ENCODE results near the gene XPR1.
A peak's percentile ranks its signal among the peaks of the same experiment; 100 is the strongest.

The XPR1 gene

DNA sequence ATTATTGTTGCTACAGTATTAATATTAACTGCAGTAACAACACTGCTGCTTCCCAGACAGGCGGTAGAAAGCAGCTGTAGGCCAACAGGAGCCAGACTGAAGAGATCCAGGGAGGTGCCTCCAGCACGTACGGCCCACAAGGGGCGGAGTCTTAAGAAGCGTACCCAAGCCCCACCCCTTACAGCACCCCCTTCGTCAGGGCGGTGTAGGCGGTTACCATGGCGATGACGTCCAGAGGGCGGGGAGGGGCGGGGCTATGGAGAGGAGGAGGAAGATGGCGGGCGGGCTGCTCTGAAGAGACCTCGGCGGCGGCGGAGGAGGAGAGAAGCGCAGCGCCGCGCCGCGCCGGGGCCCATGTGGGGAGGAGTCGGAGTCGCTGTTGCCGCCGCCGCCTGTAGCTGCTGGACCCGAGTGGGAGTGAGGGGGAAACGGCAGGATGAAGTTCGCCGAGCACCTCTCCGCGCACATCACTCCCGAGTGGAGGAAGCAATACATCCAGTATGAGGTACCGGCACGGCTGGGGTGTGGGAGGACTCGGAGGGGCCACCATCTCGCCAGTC, at the start of gene XPR1:
Gene XPR1 (plus strand): TSS at position 257 of the 560 bp plus-strand sequence. CDS start 180 bp downstream, at position 437.
- peak; percentile 94 to 99 (median 96) for DNase-seq

DNA sequence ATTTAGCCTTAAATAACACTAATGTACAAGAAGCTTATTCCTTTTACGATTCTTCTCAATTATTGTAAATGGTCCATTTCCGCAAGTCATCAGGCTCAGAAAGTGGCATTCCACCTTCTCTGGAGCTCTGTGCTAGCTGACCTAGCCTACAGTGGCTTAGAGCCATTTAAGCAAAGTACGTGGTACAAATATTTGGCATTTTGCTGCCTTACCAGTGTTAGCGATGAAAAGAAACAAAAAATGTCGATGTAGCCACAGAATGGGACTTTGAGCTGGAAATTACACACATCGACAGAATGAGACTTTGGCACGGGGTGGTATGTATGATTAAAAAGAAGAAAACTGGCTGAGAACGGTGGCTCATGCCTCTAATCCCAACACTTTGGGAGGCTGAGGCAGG, 47.0 kb upstream of the XPR1 start:
- no peak for DNase-seq

DNA sequence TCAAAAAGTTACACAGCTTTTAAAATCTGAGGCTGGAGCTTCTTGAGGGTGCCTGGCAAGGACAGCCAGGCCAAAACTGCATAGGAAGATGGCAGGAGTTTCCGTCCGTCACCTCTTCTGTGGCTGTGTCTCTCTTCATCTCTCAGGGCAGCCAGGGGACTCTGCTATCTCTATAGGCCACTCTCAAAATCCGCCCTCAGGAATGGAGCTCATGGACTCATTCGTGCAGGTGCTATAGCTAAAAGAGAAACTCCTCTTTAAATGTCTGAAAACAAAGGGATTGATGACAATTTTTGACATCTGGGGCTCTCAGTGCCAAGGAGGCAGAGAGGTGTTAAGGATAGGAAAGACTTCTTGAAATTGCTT, 45.8 kb upstream of the XPR1 start:
- DNase-seq, result no peak

DNA sequence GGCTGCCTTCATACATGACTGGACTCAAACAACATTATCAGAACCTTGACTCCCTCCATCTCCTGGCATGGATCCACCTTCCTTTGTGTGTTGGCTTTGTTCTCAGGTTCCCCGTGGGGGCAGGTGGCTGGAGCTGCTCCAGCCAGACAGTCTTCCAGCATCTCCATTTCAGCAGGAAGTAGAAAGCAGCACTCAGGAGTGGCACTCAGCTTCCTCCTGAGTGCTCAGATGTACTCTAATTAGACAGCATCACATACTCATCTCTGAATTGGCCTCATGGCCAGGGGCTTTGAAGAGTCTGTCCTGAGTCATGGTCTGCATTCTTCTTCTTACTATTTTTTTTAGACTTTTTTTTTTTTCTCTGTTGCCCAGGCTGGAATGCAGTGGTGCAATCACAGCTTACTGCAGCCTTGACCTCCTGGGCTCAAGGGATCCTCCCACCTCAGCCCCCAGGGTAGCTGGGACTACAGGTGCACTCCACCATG, 45.1 kb upstream of the XPR1 start:
- DNase-seq, result no peak

DNA sequence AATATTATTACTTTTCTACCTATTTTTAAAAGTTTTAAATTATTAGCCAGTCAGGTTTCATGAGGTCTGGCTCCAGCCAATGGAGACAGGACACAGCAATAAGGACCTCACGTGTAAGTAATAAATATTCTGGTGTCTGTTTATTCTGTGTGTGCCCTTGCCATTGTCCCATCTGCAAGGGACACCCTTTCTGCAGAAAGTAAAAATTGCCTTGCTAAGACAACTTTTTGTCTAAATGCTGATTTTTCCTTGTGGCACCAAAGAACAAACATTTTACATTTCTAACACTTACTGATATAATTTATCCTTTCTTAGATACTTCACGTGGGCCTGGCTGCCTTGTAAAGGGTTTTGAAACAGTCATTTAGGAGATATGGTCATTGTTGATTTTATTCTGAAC, 43.7 kb upstream of the XPR1 start:
- DNase-seq, result no peak

DNA sequence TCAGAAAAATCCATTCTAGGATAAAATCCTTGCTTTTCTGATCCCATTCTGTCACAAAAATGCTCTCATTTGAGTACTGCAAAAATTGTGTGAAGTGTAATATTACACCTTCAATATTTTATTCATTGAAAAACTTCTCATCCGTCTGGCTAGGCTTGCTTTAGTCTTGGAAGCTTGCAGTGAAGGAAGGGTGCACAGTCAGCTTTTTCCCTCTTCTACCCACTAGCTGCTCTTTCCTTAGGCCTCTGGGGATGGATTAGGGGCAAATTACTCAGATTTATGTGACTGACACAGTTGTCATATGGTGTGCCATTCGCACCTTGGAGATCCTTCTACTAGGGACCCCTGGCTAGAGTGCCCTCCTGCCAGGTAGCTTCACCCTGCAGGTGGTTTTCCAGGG, 40.9 kb upstream of the XPR1 start:
- no peak for DNase-seq

DNA sequence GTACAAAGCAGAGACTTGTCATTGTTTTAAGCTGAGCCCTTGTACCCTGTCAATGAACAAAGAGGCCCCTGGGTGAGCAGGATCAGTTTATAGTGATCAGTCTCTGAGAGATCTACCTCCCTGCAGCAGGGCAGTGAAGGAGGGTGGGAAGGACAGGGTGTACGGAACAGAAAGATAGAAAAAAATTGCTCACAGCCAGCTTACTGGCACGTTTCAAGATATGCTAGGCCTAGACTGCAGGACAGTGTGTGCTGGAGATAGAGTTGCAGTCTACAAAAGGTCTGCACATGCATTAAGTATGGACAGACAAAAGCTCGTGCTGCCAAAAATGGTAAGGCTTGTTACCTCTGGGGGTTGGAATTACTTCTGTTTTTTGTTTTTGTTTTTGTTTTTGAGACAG, 38.4 kb upstream of the XPR1 start:
- DNase-seq, result no peak

DNA sequence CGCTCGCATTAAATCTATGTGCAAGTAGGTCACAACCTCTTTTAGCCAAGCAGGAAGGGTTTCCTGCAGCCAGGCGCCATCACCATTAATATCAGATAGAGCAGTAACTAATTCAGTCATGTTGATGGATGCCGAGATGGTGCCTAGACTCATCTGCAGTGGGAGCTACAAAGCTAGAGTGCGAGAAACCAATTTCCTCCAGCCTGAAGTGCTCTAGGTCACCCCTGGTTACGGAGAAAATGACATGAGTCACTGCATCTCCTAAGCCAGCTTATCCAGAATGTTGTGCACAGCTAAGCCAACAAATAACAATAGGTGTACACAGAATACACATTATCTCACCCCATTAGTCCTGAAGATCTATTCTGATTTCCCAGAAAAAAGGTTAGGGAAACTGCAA, 37.1 kb upstream of the XPR1 start:
- no peak for DNase-seq

DNA sequence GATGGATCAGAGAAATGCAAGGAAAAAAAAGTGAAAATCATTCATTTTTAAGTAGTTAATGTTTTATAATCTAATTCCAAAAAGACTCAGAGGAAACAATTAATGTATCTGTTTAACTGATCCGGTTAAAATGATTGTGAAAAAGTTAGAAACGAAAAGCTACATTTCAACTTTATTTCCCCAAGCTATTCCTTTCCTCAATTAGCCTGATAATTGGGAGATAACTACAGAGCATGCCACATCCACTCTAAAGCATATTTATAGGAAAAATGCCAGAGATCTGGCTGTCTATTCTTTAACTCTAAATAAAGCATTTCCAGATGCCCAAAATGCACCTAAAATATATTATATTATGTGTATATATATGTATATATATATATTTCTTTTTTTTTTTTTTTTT, 35.9 kb upstream of the XPR1 start:
- no peak for DNase-seq

DNA sequence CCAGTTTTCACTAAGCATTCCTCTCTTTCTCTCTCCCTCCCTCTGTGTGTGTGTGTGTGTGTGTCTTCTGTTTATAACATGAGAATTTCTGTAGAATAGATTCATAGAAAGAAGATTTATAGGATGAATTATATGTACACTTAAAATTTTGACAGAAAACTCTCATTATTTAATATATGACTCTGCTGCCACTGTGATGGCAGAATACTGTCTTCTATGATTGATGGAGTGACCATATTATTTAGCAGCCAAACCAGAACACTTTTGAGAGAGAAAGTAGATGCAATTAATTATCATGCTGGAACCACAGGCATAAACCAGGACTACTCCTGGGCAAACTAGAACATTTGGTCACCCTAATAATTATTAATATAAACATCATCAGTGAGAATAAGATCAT, 34.3 kb upstream of the XPR1 start:
- DNase-seq, result no peak

DNA sequence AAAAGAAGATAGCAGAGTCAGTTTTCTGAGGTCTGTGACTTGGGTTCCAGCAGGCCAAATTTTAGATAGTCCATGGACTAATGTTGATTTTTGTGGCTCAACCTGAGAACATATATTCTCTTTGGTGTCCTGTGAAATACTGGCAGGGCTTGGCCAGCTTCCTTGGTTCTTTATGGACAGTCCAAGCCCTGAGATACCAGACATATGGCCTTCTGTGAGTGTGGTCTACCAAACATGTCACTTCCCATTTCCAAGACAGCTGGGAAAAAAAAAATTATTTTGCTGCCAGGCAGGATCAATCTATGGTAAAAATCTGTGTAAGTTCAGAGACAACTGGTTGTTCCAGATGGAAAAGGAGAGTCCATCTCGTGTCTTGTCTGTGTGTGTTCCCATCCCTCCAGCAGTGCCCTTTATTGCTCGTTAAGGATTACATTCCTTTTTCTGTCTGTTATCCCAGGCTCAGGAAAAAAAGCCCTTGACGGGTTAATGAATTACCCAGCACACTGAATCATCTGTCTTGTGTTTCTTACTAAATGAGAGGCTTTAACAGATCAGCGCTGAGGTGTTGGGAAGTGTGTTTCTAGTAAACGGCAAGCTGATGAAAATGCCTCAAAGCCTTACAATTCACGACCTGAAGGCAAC, 33.4 kb upstream of the XPR1 start:
- DNase-seq, result no peak

DNA sequence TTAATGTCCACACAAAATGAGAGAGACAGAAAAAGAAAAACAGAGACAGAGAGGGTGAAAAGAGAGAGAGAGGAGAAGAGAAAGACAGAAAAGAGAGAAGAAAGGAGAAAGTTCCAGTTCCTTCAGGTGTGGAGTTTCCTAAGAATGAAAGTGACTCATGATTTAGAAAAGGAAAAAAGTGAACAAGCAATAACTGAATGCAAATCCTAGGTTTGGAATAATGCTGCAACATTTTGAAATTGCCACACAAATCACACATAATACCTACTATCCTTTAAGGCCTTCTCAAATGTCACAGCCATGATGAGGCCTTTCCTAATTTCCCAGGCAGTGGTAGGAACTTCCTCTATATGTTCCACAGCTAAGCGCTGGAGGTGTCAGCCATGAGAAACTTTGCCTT, 31.5 kb upstream of the XPR1 start:
- no peak for DNase-seq

DNA sequence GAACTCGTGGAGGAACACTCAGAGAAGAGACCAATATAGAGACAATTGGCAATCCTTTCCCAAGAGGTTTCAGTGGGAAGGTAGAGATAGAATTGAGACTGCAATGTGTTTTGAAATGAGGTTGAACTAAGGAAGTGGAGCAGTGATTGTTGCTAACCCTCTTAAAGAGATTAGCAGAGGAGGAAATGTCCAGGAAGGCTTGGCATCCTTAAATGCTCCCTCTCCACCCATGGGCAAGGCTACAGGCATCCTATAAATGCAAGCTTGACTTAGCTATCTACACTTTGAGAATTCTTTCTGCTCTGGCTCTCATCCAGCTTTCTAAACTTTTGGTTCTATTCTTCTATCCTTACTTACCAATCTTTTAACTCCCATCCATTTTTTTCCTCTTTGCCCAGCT, 30.3 kb upstream of the XPR1 start:
- DNase-seq, result no peak

DNA sequence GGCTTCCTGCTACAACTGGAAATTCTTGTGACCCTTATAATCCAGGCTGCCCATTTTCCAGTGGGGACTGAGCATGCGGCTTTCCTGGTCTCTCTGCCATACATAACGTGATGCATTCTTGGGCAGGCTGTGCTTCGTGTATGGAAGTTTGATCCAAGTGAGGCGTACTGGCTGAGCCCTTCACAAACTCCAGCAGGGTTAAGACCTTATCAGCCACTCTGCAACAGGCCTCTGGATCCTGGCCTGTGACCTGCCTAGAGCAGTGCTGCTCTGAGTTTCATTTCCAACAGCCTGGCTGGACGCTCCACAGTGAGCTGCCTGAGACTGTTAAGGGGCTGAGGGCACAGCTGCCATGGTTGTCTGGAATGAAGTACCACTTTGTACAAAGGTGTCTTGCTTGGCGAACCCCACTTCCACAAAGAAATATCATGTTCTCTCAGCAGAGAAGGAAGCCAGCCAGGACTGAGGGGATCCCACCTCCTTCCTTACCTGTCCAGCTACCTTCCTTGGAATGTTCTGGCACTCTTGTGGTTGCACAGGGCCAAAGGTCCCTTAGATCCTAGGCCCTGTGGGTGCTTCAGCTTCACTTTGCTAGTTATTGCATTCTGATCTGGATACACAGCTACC, 28.5 kb upstream of the XPR1 start:
- no peak for DNase-seq

DNA sequence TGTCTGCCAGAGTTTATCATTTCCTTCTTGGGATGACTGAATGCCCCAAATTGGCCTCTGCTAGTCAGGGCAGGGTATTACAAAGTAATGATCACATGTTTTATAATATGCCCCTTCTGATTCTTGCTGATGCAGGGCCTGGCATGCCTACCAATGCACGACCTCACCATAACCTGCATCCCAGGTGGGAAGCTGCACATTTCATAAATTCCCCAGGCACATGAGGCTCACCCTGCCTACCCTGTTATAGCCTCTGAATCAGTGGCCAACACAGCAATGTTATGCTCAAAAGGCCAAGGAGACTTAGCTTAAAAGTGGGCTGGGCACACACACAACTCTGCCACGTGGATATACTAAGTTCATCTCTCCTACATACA, 28.0 kb upstream of the XPR1 start:
- DNase-seq, result no peak

DNA sequence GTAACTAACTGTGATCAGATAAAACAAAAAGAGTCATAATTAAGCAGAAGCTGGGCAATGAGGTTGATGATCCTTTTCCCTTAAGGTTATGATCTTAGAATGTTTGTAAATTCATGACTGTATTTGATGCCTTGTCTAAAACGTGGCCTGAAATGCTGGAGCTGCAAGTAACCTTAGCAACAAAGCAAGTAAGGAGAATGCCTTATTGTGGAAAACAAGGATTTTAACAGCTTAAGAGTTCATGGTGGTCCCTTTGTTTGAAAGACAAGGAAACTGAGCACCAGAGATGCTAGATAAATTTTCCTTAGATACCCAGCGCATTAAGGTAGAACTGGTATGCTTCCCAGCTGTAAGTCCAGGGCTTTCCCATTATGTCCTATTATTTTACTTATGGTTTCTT, 25.7 kb upstream of the XPR1 start:
- DNase-seq, result no peak

DNA sequence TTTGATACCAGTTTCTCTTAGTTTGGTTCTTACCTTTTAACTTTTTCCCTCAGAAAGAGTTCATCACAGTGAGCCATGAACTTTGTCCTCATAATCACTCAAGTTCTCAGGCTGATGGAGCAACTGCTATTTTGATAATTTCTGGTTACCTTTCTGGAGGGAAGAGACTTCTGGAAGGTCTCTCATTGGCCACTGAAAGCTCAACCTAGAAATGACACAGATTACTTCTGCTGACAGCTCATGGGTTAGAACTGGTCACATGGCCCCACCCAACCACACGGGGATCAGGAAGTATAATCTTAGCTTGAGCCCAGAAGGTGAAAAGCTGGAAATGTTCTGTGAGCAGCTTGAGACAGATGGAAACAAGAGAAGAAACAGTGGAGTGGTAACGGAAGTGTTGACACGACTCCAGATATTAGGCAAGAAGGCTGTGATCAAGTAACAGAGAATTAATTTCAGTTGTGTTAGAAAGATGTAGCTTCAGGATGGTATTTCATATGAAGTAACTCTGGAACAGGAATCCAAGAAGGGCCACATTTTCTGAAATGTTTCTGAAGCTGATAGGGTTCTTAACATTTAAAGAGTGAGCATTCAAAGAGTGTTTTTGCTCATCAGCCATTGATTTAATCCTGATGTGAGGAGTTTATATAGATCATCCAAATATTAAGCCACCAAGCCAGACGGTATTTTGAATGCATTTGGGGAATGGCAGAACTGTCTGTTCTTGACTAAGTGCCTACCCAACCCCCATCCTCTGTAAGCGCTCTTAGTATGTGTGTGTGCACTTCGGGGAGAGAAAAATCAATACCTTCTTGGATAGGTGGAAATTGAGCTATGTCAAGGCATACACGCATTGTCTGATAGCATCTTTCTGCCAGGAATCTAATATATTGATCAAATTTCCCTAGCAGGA, 21.9 kb upstream of the XPR1 start:
- no peak for DNase-seq

DNA sequence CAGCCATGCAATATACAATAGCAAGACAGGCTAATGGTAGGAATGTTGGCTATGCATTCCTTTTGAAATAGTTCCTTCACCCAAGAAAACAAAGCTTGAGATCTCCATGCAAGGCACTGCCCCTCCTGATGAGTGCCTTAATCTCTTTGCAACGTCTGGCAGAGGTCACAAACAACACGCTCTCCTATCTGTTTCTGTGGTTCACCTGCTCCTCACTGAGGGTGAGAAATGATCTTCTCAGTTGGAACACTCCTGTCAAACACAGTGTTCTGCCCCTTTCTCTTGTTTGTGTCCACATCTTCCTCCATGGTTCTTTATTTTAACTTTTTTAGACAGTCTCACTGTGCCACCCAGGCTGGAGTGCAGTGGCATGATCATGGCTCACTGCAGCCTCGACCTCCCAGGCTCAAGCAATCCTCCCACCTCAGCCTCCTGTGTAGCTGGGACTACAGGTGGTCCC, 21.2 kb upstream of the XPR1 start:
- DNase-seq, result no peak

DNA sequence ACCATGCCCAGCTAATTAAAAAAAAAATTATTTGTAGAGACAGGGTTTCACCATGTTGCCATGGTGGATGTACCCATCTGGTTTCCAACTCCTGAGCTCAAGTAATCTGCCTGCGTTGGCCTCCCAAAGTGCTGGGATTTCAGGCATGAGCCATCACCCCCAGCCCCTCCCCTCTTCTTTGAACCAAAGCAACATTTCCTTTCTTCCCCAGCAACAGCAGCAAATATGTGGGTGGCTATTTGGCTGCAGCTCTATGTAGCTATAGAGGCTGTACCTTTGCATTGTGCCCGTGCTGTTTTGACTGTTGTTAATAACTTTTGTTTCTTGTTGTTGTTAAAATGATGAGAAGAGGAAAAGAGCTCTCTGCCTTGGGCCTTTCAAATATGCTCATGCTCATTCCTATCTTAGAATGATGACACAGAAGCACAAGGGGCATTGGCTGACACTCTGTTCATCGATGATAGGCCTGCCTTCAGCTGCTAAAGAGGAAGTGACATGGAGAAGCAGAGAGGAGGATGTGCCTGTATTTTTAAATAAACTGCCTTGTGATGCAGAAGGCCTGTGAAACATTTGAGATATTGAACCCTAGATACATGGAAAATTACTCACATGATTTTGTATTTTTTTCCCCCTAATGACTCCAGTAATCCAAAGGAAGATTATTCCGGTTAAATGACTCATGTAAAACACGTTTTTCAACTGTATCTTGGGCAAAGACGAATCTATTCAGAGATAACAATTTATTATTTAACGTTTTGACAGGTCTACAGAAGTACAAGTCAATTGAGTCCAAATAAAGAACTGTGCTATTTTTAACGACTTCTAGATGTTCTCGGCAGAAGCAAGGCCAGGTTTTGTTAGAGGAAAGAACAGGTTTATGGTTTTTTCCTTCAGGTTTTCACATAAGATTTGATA, 20.5 kb upstream of the XPR1 start:
- DNase-seq, result peak in 1 of 6 experiments; percentile 7

DNA sequence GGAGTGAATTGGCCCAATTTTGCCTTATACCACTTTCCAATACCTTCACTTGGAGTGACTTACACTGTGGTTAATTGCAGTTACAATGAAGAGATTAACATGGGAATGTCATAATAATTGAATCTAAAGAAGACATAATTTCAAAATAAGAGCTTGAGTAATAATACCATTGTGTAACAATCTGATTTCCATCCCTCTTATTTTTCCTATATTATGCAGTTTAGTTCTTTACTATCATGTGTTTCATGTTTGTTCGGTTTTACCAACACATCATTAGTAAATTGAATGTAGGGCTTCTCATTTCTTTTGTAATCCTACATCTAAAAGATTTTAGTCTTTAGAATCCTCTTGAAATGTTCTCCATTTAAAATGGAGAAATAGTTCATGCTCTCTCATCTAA, 19.2 kb upstream of the XPR1 start:
- DNase-seq, result no peak

DNA sequence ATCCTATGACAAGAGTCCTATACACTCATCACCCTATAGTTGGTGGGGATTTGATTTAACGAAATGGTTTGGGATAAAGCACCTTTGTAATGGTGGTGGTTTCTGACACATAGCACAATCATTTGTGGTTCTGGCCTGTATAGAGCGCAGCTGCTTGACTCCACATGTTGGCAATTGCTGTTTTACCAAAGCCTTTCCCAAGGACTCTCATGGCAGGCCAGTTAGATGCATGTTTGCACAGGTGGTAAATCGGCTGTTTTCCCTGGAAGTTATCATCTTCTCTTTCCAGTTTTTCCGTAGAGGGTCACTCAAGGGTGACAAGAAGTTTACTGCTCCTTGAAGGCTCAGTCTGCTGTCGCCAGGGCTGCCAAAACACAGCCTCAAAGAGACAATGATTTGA, 17.1 kb upstream of the XPR1 start:
- no peak for DNase-seq

DNA sequence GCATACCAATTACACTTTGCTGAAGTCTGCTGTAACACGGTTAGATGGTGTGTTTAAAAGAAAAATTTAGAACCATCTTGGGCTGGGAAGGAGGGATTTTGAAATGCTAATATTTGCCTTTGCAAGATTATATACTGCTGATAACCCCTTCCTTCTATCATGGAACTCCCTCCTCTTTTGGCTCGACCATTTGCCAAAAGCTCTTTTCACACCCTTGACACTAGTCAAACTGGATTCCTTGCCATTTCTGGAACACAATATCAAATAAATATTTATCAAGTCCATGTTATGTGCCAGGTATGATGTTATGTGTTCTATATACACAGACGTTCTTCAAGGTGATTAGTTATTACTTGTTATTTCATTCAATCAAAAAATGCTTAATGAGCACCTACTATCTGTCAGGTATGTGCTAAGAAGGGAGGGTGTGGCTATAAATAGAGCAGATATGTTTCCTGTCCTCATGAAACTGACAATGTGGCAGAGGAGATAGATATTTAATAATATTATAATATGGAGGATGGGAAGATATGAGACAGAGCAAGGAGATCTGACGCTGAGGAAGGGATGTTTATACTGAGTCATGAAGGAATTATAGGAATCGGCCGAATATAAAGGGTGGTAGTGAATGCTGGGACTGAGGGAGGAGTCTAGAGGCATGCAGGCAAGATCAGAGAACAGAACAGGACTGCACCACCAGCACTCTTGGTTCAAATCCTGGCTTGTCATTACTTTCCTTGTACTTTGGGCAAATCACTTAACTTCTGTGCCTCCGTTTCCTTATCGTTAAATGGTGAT, 16.1 kb upstream of the XPR1 start:
- DNase-seq, result no peak
